Endothelial cell of umbilical vein (primary cell): Measurements from ENCODE around the gene ITGA3. TPM values are rescaled to one million over a fixed set of nuclear protein-coding genes. Genes with fewer than 3 reads are reported as not detected.

Experiments used
- BruUV-seq: library from RNA; stranded (reverse); fragments of 400-500 nt; replicated peaks from 2 replicates; lab custom pipeline; 2021; lab: Mats Ljungman, UMichigan
- CTCF ChIA-PET: fragments of 300-600, 350-600 bp; sonication (Branson Sonifier 250); formaldehyde crosslinking; loops from one replicate; lab custom pipeline; 2021; ENCODE audit warnings: antibody characterized with exemption, inconsistent platforms; lab: Charles Lee
- POLR2A ChIA-PET: fragments of 300-600, 350-600 bp; sonication (Branson Sonifier 250); formaldehyde crosslinking; loops from one replicate; lab custom pipeline; 2021; ENCODE audit warnings: antibody characterized with exemption, inconsistent platforms; lab: Charles Lee
- DNase-seq: peaks from one replicate; pipeline ENCODE4 v3.0.0-alpha.2; 2011; ENCODE audit warnings: low read depth, low spot score
- FAIRE-seq: peaks from 2 replicates; lab custom pipeline; 2011; peaks lifted over from hg19 to GRCh38; lab: Jason Lieb, UNC
- H2AFZ ChIP-seq: 2 replicates; pipeline ENCODE4 v1.6.0; 2012; ENCODE audit warnings: low read depth, low read length, control low read depth, inconsistent platforms
- H3K27ac ChIP-seq: 2 replicates; pipeline ENCODE4 v1.5.1; 2011; ENCODE audit warnings: low read depth, mild to moderate bottlenecking, control low read depth, low read length, moderate library complexity; ENCODE audit not compliant: insufficient read depth
- H3K27me3 ChIP-seq, 2 experiments: 2 replicates each; pipeline versions ENCODE4 v1.6.0 to v1.6.1; 2011; ENCODE audit warnings: low read length in 2 of 2, mixed read lengths in 1 of 2; ENCODE audit not compliant: control insufficient read depth in 2 of 2, insufficient read depth in 2 of 2
- H3K36me3 ChIP-seq, 2 experiments: 2 replicates in 1 of 2; 3 replicates in 1 of 2; pipeline ENCODE4 v1.5.1; 2011; ENCODE audit warnings: low read length in 2 of 2, mild to moderate bottlenecking in 1 of 2, moderate library complexity in 1 of 2; ENCODE audit not compliant: control insufficient read depth in 2 of 2, insufficient read depth in 2 of 2; ENCODE audit errors: extremely low read depth in 1 of 2
- H3K4me1 ChIP-seq: 3 replicates; pipeline ENCODE4 v1.5.1; 2011; ENCODE audit warnings: mild to moderate bottlenecking, low read length; ENCODE audit not compliant: control insufficient read depth, insufficient read depth; ENCODE audit errors: extremely low read depth
- H3K4me2 ChIP-seq: 2 replicates; pipeline ENCODE4 v1.6.1; 2011; ENCODE audit warnings: low read length, control low read depth, mixed read lengths; ENCODE audit not compliant: insufficient read depth
- H3K4me3 ChIP-seq, 3 experiments: fragments of 200-600 bp in 1 of 3; sonication (generic), shearing (Covaris generic) in 1 of 3; replicated peaks in 1 of 3; 2 replicates each; pipeline ENCODE4 v1.5.1; 2011 to 2016; ENCODE audit warnings: control low read depth in 3 of 3, low read length in 3 of 3, mild to moderate bottlenecking in 2 of 3, inconsistent platforms in 1 of 3, low read depth in 1 of 3, moderate library complexity in 1 of 3; ENCODE audit not compliant: insufficient read depth in 1 of 3
- H3K79me2 ChIP-seq: 2 replicates; pipeline ENCODE4 v1.6.0; 2012; ENCODE audit warnings: low read length, inconsistent platforms; ENCODE audit not compliant: control insufficient read depth, insufficient read depth
- H3K9ac ChIP-seq: replicated peaks from 2 replicates; pipeline ENCODE3; 2011; ENCODE audit warnings: low read length, control low read depth; ENCODE audit not compliant: insufficient read depth; ENCODE audit errors: extremely low read depth
- H3K9me1 ChIP-seq: replicated peaks from 3 replicates; pipeline ENCODE4 v1.6.0; 2011; ENCODE audit warnings: mild to moderate bottlenecking, low read length; ENCODE audit not compliant: control insufficient read depth, insufficient read depth; ENCODE audit errors: extremely low read depth
- H3K9me3 ChIP-seq: replicated peaks from 2 replicates; pipeline ENCODE4 v1.5.1; 2012; ENCODE audit warnings: low read length, inconsistent platforms; ENCODE audit not compliant: control insufficient read depth, insufficient read depth
- H4K20me1 ChIP-seq: replicated peaks from 2 replicates; pipeline ENCODE3; 2011; ENCODE audit warnings: mild to moderate bottlenecking, low read length; ENCODE audit not compliant: control insufficient read depth, insufficient read depth; ENCODE audit errors: extremely low read depth
- CTCF ChIP-seq, 2 donors: IDR thresholded peaks; 1 replicate in 1 of 2; 2 replicates in 1 of 2; pipeline ENCODE4 v1.5.1; 2011; ENCODE audit warnings: low read length in 2 of 2, mild to moderate bottlenecking in 2 of 2, moderate library complexity in 2 of 2, control low read depth in 1 of 2, inconsistent platforms in 1 of 2, low read depth in 1 of 2; ENCODE audit not compliant: insufficient read depth in 1 of 2; ENCODE audit errors: extremely low read depth in 1 of 2
- GATA2 ChIP-seq: IDR thresholded peaks from 2 replicates; pipeline ENCODE4 v1.7.0; 2011; ENCODE audit warnings: low read depth, mild to moderate bottlenecking, moderate library complexity, mixed read lengths, low read length; ENCODE audit not compliant: insufficient read length, insufficient read depth
- JUN ChIP-seq: IDR thresholded peaks from 2 replicates; pipeline ENCODE4 v1.6.1; 2011; ENCODE audit warnings: borderline replicate concordance, low read depth; ENCODE audit not compliant: insufficient read length, insufficient read depth
- MAX ChIP-seq: IDR thresholded peaks from 2 replicates; pipeline ENCODE4 v1.6.1; 2011; ENCODE audit not compliant: insufficient read depth, insufficient read length
- POLR2A ChIP-seq: IDR thresholded peaks from 2 replicates; pipeline ENCODE4 v1.6.1; 2012; ENCODE audit warnings: low read depth, mild to moderate bottlenecking, control low read depth, low read length
- POLR2AphosphoS5 ChIP-seq: IDR thresholded peaks from 2 replicates; pipeline ENCODE4 v1.6.1; 2012; ENCODE audit warnings: low read depth, mild to moderate bottlenecking, control low read depth, low read length, moderate library complexity; ENCODE audit not compliant: insufficient read depth
- dilution Hi-C: fragments of 300-500 bp; cut with MboI; formaldehyde crosslinking; loops from one replicate; pipeline ENCODE4 v1.15.0; 2019; ENCODE audit warnings: low sequenced_read_pairs; ENCODE audit not compliant: extremely low pct_ligation_motif_present
- intact Hi-C: fragments of 100-400 bp; cut with micrococcal nuclease; formaldehyde crosslinking; loops from one replicate; pipeline ENCODE4 v1.10.0; 2022
- polyA plus RNA-seq, 4 experiments: library from polyadenylated mRNA; depleted of rRNA in 3 of 4; stranded (reverse) in 3 of 4; unstranded in 1 of 4; fragments of >200 nt; gene quantifications; 2 replicates each; pipeline versions ENCODE4 v1.2.1 to v1.2.3, GENCODE V29; 2011 to 2012; ENCODE audit warnings: missing spikeins in 1 of 4
- total RNA-seq: library from RNA; stranded (reverse); gene quantifications from 2 replicates; pipeline ENCODE4 v1.2.3, GENCODE V29; 2021

ITGA3 gene
- total and polyA plus RNA-seq, 2 donors (not counting 3 experiments of a cell fraction or from before 2014, with no cell fraction given): 92.7 to 112 TPM

GRCh38 chr17:50046179-50046578, 9.7 kb upstream of the ITGA3 start:
- no peaks in the 10 kb centered on the region for H3K27me3 ChIP-seq
- H3K79me2 ChIP-seq: no peaks in the 10 kb centered on the region
- H3K9me1 ChIP-seq: no peaks in the 10 kb centered on the region
- no peaks in the 10 kb centered on the region for H3K36me3 ChIP-seq
- no peaks in the 10 kb centered on the region for H3K9me3 ChIP-seq
- BruUV-seq: no TSS peak
- H4K20me1 ChIP-seq: no peaks in the 10 kb centered on the region
- no peak for DNase-seq
- H3K27ac ChIP-seq: no peak overlapping the region
- FAIRE-seq: no peak
- intact Hi-C loops (no loop called here), dilution Hi-C loops (no loop called here)
- H3K4me3 ChIP-seq: no peak overlapping the region
- TF ChIP-seq MAX (no peak), GATA2 (no peak), POLR2AphosphoS5 (no peak), POLR2A (no peak), JUN (no peak), CTCF (IDR thresholded peaks at IDR 0.05; ENCODE audit: extremely low read depth in 1 of 2, insufficient read depth in 1 of 2, low read depth in 1 of 2, low read length in 2 of 2) (no peak)
- POLR2A ChIA-PET: no interaction called here
- CTCF ChIA-PET: interaction anchor here (1.5 to 3.1 kb wide), 3 partner anchors 10 to 41 kb away, joined by 5 to 24 read pairs (median 8); partner anchors contain the start of gene ITGA3
- peaks cover 48% of the 10 kb centered on the region for H3K4me1 ChIP-seq
- H2AFZ ChIP-seq: no peak overlapping the region
- no peak overlapping the region for H3K4me2 ChIP-seq
- no peak overlapping the region for H3K9ac ChIP-seq
